ENCODE results near the gene SLC35G4. TPM values are rescaled to one million over a fixed set of nuclear protein-coding genes. Genes with fewer than 3 reads are reported as not detected.

The SLC35G4 gene
- polyA plus RNA-seq, 1 donor from 2014 or later, result not detected

DNA sequence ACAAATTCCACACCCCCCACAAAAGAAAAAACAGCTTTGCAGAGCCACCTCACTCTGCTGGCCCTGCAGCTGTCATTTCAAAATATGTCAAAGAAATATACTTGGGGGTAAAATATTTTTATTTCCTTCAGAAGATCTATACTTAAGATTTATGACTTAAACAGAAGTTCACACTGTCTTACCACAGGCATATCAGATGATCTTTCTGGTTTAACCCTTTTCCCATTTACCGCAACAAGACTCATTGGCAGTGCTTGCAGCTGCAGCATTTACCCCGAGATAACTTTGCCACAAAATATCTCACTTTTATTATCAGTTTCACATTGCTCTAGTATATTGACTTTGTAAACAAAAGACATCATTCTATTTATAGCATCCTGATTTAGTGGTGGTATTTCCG is 21.6 kb upstream of the SLC35G4 start:
- TF ChIP-seq TAF1 (IDR thresholded peaks at IDR 0.05; ENCODE audit: low read depth) (no peak), RAD21 (conservative IDR thresholded peaks at IDR 0.05) (no peak), EP300 (conservative IDR thresholded peaks at IDR 0.05; ENCODE audit: poor library complexity, severe bottlenecking) (no peak), MXI1 (conservative IDR thresholded peaks at IDR 0.05; ENCODE audit: poor library complexity, severe bottlenecking) (no peak), SMC3 (conservative IDR thresholded peaks at IDR 0.05; ENCODE audit: poor library complexity) (no peak), EZH2 (IDR thresholded peaks at IDR 0.05; ENCODE audit: borderline replicate concordance, insufficient read depth, low read length, poor library complexity, severe bottlenecking) (no peak), POLR2AphosphoS5 (IDR thresholded peaks at IDR 0.05) (no peak), REST (IDR thresholded peaks at IDR 0.05; ENCODE audit: borderline replicate concordance) (no peak), CTCF (IDR thresholded peaks at IDR 0.05; ENCODE audit: poor library complexity, severe bottlenecking) (no peak)

GRCh38 chr18:11591957-11592356 is 17.4 kb upstream of the SLC35G4 start:
- Histone ChIP-seq H4K20me1 (ENCODE audit: insufficient read depth) (no peaks in the 10 kb centered on the region), H2AFZ (ENCODE audit: low read depth, low read length) (no peak overlapping the region), H3F3A (ENCODE audit: insufficient read depth, low read length, poor library complexity, severe bottlenecking) (no peaks in the 10 kb centered on the region), H3K27me3 (ENCODE audit: insufficient read depth, low read depth, low read length) (no peaks in the 10 kb centered on the region), H3K4me3 (ENCODE audit: low read length) (no peak overlapping the region), H3K9me3 (ENCODE audit: low read length) (no peaks in the 10 kb centered on the region), H3K9me2 (ENCODE audit: insufficient read depth, low read length) (no peaks in the 10 kb centered on the region), H3K4me2 (ENCODE audit: low read length) (no peak overlapping the region), H3K79me2 (replicated peaks; ENCODE audit: insufficient read depth, low read length) (no peaks in the 10 kb centered on the region), H3K36me3 (ENCODE audit: insufficient read depth, low read length) (no peaks in the 10 kb centered on the region), H3K9ac (ENCODE audit: low read length) (no peak overlapping the region), H3K27ac (ENCODE audit: low read length) (no peak overlapping the region)
- TF ChIP-seq EZH2 (IDR thresholded peaks at IDR 0.05; ENCODE audit: borderline replicate concordance, insufficient read depth, low read length, poor library complexity, severe bottlenecking), result no peak
- TF ChIP-seq SMC3 (conservative IDR thresholded peaks at IDR 0.05; ENCODE audit: poor library complexity), result no peak
- TF ChIP-seq POLR2AphosphoS5 (IDR thresholded peaks at IDR 0.05), result no peak
- no peak for TF ChIP-seq RAD21 (conservative IDR thresholded peaks at IDR 0.05)
- no peak for TF ChIP-seq EP300 (conservative IDR thresholded peaks at IDR 0.05; ENCODE audit: poor library complexity, severe bottlenecking)
- no peak for TF ChIP-seq TAF1 (IDR thresholded peaks at IDR 0.05; ENCODE audit: low read depth)
- TF ChIP-seq REST (IDR thresholded peaks at IDR 0.05; ENCODE audit: borderline replicate concordance), result no peak
- no peak for TF ChIP-seq CTCF (IDR thresholded peaks at IDR 0.05; ENCODE audit: poor library complexity, severe bottlenecking)

More for the DNA sequence above, 21.6 kb upstream of the SLC35G4 start:
- H4K20me1 ChIP-seq (ENCODE audit: insufficient read depth), result no peaks in the 10 kb centered on the region
- no peak overlapping the region for H3K4me2 ChIP-seq (ENCODE audit: low read length)
- H3K79me2 ChIP-seq (replicated peaks; ENCODE audit: insufficient read depth, low read length), result no peaks in the 10 kb centered on the region
- no peaks in the 10 kb centered on the region for H3K36me3 ChIP-seq (ENCODE audit: insufficient read depth, low read length)
- H2AFZ ChIP-seq (ENCODE audit: low read depth, low read length), result no peak overlapping the region
- no peaks in the 10 kb centered on the region for H3K9me3 ChIP-seq (ENCODE audit: low read length)
- no peaks in the 10 kb centered on the region for H3K9me2 ChIP-seq (ENCODE audit: insufficient read depth, low read length)
- no peaks in the 10 kb centered on the region for H3F3A ChIP-seq (ENCODE audit: insufficient read depth, low read length, poor library complexity, severe bottlenecking)
- H3K9ac ChIP-seq (ENCODE audit: low read length), result no peak overlapping the region
- no peak overlapping the region for H3K27ac ChIP-seq (ENCODE audit: low read length)
- H3K27me3 ChIP-seq (ENCODE audit: insufficient read depth, low read depth, low read length), result no peaks in the 10 kb centered on the region
- no peak overlapping the region for H3K4me3 ChIP-seq (ENCODE audit: low read length)

Data from neural cell (in vitro differentiated cells).